ENCODE data around the gene MIF.
"Not testable (repeated sequence)": the region's sequence is repeated elsewhere in the genome, so short reads cannot be mapped to it uniquely, and the experiment has no call there.

MIF gene

DNA sequence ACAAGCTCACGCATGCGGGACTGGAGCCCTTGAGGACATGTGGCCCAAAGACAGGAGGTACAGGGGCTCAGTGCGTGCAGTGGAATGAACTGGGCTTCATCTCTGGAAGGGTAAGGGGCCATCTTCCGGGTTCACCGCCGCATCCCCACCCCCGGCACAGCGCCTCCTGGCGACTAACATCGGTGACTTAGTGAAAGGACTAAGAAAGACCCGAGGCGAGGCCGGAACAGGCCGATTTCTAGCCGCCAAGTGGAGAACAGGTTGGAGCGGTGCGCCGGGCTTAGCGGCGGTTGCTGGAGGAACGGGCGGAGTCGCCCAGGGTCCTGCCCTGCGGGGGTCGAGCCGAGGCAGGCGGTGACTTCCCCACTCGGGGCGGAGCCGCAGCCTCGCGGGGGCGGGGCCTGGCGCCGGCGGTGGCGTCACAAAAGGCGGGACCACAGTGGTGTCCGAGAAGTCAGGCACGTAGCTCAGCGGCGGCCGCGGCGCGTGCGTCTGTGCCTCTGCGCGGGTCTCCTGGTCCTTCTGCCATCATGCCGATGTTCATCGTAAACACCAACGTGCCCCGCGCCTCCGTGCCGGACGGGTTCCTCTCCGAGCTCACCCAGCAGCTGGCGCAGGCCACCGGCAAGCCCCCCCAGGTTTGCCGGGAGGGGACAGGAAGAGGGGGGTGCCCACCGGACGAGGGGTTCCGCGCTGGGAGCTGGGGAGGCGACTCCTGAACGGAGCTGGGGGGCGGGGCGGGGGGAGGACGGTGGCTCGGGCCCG is at the start of gene MIF:
Gene MIF, plus strand, starts transcription at position 439 of the 765 bp plus-strand sequence. Its CDS starts 92 bp downstream, at position 531.
- DNase-seq: peak; percentile 55 to 98 (median 88)

DNA sequence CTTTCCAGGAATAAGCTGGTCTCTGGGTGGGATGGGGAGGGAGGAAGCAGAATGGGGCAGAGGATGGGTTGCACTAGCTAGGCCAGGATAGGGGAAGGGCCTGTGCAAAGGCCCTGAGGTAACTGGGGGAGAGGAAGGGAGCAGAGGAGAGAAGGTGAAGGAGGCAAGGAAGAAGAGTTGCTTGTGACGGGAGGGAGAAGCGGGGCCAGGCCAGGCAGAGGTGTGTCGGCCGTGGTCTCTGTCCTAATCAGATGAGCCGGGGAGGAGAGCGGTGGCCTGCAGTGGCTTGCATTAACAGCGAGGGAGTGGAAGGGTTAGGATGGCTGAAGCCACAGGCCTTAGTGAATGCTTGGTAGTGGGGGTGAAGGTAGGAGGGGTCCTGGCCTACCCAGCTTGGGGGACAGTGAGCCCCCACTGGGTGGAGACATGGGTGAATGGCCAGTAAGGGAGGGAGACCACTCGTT is 49.4 kb upstream of the MIF start:
- DNase-seq: no peak

DNA sequence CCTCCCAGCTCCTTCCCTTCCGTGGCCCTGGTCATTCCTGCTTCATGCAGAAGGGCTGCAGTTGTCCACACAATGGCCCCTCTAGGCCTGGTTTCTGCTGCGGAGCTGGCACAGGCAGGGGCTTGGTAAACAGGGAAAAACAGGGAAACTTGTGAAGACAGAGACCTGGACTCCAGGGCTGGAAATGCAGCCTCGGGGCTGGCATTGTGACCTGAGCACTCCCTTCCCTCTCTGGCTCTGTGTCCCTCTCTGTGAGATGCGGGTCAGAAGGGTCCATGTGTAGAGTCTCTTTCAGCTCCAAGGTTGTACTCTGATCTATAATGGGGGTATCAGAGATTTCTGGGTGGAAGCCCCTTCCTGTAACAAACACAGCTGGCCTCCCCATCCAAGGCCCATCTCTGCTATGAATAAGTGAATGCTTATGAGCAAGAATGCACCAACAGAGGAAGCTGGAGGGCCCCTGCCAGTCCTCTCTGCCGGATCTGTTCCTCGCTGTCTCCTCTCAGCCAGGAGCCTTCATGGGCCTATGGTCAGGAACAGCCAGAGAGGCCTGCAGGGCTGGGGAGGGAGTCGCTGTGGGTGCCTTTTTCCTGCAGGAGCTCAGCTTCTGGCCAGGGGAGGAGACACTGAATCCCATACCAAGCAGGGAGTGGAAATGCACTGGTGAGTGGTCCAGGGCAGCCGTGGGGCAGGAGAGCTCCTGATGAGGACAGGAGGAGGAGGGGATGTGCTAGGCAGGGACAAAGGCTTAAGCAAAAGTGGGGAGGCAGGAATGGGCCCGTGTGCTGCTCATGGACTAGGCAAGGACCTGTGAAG is 48.7 kb upstream of the MIF start:
- no peak for DNase-seq

DNA sequence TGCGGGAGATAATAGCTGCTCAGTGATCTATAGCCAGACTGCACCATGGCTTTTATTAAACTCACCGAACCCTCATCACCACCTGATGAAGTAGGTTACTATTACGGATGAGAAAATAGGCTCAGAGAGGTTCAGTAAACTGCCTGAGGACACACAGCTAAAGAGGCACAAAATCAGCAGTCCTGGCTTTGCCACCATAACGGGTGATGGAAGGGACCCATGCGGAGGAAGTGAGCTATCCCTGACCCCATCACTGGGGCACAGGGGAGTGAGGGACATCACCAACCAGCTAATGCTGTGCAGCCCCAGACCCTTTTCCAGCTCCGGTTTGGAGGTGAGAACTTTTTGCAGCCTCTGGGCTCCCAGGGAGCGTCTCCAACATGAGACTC is 48.1 kb upstream of the MIF start:
- no peak for DNase-seq

DNA sequence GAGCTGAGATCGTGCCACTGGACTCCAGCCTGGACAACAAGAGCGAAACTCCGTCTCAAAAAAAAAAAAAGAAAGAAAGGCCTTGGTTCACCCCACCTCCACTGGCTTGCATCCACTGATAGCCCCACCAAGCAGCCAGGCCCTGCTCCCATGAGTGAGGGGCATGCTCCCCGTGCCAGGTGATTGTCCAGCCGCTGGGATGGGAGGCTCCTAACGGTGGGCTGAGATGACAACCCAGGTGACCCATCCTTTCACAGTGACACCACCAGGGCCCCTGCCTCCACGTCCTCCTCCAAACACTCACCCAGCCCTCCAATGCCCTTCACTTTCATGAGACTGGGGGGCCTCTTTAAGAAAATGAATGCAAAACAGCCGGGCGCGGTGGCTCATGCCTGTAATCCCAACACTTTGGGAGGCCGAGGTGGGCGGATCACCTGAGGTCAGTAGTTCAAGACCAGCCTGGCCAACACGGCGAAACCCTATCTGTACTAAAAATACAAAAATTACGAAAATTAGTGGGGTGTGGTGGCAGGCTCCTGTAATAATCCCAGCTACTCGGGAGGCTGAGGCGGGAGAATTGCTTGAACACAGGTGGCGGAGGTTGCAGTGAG is 46.8 kb upstream of the MIF start:
- no peak for DNase-seq

DNA sequence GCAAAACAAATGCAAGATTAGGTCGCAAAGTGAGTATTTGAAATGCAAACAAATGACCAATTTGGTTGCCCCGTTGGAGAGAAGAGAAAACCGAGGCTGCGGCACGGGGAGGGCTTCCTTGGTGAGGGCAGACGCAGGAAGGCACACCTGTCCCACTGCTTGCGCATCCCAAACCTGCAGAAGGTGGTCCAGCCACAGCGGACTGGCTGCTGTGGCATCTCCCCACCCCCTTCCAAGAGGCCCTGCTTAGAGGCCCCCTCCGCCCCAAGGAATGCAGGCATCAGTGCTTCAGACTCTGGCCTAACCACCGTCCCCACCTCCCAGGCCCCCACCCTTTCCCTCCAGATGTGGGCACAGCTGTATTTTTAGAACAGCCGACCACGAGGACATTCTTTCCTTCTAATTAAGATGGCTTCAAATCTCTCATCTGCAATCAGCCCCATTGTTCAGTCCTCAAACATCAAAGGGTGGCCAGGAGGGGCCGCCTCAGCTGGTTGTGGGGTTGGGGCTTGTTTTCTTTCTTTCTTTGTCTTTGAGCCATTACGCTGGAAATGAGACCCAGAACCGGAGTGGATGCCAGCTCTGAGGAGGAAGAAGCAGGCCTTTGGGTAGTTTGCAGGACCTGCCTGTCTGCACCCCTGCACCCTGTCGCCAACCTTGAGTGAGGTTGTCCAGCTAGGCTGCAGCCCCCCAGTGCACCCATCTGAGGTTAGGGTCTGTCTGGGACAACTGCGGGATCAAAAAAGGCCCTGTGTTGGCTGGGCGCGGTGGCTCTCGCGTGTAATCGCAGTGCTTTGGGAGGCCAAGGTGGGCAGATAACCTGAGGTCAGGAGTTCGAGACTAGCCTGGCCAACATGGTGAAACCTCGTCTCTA is 46.0 kb upstream of the MIF start:
- no peak for DNase-seq

DNA sequence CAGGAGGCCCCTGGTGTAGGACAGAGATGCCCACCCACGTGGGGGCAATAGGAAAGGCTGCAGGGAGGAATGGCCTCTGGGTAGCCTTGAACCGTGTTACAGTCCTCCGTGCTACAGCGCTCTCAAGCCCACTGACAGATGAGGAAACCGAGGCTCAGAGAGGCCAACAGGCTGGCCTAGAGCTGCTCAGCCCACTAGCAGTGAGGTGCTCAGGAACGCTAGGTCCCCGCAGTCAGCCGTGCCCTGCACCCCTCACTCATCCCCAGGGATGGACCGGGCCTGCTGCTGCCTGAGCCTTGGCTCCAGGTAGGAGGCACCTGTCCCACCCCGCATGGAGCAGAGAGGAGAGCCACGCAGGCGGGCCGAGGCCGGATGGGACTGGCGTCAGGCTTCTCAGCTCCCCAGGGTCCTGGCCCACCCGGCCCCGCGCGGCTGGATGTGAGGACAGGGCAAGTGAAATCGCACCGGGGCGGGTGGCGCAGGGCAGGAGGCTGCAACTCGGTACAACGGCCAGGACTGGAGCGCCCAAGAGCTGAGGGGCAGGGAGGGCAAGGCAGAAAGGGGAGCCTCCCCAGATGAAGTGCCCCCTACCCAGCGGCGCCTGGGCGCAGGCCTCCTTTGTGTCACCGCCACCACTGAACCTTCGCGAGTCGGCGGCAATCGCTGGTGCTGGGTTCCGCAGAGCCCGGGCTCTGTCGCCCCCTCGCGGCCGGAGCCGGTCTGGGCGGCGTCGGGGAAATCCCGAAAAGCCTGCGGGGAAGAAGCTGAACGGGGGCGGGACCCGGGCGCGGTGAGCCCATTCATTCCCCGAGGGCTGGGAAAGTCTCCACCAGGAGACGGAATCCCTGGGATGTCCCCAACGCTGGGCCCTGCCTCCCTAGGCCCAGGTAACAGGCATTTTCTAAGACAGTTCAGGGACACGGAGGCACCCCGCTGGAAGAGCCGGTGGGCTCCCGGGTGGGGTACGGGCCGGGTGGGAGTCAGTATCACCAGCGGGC is 44.9 kb upstream of the MIF start:
- DNase-seq: peak in 50 of 56 donors; percentile 20 to 89 (median 60)

DNA sequence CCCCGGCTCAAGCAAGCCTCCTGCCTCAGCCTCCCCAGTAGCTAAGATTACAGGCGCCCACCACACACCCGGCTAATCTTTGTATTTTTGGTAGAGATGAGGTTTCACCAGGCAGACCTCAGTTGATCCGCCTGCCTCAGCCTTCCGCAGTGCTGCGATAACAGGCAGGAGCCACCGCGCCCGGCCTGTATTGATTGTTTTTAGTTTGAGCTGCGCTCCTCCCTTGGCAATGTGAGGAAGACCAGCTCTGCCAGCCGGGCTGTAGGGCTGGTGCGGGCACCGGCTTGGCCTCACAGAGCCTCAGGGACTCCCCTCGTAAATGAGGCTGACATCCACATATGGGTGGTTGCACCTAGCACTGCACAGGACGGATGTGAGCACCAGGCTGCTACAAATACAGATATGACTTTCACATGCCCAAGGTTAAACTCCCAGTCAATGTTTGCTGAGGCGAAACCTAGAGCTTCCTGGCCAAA is 44.0 kb upstream of the MIF start:
- no peak for DNase-seq

DNA sequence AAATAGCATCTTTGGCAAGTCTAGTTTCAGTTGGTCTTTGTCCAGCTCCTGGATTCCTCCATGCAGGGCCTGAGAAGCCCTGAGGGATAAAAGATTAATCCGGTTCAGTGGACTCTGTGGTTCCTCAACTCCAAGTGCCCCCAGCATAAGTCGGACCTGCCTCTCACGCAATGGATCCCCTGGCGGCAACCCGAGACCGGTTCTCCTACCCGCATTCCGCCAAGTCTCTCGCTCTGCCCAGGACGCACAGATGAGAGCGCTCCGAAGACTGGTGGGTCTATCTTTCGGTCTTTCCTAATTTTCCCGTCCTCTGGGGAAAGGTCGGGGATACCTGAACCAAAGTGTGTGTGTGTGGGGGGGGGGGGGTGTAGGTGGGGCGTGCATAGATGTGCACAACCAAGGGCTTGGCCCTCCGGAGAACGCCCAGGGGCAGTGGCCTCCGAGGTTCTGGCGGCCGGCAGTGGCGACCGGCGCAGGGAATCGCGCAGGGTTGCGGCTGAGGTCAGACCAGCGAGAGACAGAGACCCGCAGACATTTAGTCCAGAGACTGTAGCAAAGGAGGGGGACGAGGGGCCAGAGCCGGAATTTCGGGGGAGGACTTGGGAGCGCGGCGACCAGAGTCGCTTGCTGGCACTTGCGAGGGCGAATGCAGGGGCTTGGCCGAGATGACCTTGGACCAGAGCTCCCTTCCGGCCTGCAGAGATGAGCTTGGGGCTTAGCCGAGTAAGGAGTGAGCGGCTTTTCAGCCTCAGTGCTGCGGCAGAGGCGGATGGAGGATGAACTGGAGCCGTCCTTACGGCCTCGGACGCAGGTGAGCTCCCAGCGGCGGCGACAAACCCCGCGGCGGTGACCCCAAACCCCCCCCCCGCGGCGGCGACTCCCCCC is 37.2 kb upstream of the MIF start:
- peak in 27 of 56 donors; percentile 18 to 83 (median 63) for DNase-seq

DNA sequence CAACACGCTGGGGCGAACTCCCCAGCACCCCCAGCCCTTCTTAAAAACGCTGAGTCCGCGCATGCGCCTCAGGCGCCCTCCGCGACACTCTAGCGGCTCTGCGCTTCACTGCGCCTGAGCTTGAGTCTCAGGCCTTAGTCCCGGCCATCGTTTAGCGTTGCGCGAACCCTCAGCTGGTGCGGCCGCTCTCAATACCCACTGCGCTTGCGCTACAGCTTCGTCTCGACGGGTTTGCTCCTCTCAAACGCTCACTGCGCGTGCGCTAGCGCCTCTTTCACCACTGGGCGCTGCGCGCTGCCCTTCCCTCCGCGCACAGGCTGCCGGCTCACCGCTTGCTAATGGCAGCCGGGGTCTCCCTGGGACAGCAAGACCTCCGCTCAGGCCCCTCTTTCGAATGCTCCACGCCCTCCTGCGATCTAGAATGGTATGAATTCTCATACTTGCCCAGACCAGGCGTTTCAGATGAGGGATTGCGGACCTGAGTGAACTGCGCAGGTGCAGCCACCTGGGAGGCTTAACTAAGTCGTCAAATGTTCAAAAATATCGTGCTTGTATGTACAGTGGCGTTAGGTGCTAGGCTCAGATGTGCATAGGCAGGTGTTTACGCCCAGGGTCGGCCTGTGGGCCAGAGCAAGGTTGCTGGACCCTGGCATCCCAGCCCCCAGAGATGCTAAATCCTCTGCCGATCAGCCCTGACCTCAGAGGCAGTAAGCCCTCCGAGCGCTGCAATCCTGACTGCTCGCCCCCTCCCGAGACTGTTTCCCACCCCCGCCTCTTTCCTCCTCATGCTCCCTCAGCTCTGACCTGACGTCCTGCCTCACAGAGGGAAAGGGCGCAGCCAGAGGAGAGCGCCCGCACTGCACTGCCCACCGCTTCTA is 36.3 kb upstream of the MIF start, which contains the start of gene SLC2A11:
Gene SLC2A11, plus strand, starts transcription at position 270 of the 878 bp plus-strand sequence. Its CDS starts 125 bp downstream, at position 395.
- peak; percentile 36 to 97 (median 92) for DNase-seq

DNA sequence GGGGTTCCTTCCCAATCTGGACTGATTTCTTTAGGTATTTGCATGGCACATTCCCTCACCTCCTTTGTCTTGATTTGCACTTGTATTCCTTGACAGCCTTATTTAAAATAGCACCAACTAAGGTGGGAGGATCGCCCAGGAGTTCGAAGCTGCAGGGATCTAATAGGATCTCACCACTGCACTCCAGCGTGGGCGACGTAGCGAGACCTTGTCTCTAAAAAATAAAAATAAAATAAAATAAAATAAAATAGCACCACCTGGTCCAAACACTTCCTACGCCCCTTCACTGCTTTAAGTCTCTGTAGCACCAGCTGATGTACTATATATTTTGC is 35.7 kb upstream of the MIF start:
- peak in 2 of 56 donors; percentile 21 to 67 for DNase-seq

DNA sequence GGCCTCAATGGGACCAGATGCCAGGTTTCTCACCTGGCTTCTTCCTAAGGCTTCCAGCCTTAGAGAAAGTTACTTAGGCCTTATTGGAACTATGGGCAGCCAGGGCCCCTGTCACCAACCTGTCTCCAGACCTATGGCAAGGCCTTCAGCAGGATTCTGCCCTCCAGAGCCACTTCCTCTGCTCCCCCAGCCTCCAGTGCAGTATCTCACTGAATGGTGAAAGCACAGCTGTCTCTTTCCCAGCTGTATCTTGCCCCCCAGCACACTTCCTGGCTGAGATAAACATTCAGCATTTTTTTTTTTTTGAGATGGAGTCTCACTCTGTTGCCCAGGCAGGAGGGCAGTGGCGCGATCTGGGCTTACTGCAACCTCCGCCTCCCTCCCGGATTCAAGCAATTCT is 35.0 kb upstream of the MIF start:
- no peak for DNase-seq

DNA sequence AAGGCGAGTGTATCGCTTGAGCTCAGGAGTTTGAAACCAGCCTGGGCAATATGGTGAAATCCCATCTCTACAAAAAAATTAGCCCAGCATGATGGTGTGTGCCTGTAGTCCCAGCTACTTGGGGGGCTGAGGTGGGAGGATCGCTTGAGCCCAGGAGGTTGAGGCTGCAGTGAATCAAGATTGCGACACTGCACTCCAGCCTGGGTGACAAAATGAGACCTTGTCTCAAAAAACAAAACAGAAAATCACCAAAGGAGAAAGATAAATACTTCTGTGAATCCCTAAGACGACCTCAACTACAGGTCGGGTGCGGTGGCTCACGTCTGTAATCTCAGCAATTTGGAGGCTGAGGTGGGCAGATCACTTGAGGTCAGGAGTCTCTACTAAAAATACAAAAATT is 34.0 kb upstream of the MIF start:
- DNase-seq: not testable (repeated sequence)

DNA sequence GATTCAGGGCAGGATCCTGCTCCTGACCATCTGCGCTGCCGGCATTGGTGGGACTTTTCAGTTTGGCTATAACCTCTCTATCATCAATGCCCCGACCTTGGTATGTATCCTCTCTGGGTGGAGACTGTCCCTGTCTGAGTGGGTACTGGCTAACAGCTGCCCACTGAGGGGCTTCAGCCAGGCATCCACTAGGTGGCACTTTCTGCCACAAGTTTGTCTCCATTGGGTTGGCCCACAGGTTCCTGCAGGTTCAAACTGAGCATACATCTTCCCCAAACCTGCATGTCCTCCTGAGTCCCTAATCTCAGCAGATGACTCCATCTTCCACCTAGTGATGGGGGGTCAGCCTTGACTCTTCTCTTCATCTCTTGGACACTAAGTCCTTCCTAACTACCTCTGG is 32.1 kb upstream of the MIF start:
- DNase-seq: peak in 7 of 56 donors; percentile 13 to 46 (median 17)

DNA sequence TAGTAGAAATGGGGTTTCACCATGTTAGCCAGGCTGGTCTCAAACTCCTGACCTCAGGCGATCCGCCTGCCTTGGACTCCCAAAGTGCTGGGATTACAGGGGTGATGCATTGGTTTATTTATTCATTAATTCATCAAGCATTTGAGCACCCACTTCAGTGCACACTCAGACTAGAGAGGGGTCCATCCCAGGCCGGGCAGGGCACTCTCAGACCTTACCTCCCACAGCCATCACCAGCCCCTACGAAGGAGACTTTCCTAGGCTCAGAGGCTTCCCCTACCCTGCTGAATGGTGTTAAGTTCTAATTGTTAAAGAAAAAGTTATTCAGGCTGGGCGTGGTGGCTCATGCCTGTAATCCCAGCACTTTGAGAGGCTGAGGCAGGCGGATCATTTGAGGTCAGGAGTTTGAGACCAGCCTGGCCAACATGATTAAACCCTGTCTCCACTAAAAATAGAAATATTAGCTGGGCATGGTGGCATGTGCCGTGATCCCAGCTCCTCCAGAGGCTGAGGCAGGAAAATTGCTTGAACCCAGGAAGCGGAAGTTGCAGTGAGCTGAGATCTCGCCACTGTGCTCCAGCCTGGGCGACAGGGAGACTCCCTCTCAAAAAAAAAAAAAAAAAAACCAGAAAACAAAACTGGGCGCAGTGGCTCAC is 29.6 kb upstream of the MIF start:
- not testable (repeated sequence) for DNase-seq

DNA sequence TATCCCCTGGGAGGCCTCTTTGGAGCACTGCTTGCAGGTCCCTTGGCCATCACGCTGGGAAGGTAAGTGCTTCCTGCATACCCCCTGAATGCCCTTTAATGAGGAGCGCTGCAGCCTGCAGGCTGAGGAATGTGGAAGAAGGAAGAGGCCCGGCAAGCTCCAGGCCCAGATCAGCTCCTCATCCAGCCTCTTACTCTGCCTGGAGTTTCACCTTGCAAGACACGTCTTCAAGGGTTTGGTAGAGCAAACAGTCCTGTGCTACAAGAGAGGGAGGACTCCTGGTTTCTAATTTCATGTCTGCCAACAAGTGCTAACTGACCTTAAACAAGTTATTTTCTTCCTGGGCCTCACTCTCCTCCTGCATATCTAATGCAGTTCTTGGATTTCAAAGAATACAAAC is 25.6 kb upstream of the MIF start:
- DNase-seq: no peak

DNA sequence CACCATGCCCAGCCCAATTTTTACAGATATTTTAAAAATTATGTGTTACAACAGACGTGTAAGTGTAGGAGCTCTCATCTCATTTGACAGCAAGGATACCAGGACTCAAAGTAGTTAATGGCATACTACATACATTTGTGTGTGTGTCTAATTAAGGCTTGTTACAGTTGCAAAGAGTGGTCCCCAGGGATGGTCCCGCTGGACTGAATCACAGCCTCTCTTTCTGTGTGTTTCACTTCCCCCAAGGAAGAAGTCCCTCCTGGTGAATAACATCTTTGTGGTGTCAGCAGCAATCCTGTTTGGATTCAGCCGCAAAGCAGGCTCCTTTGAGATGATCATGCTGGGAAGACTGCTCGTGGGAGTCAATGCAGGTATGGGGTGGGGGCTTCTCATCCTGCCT is 19.3 kb upstream of the MIF start:
- DNase-seq: no peak
